Adrenal gland (tissue), 12 donors: Measurements from ENCODE around the gene LOXL1. TPM values are rescaled to one million over a fixed set of nuclear protein-coding genes. Genes with fewer than 3 reads are reported as not detected.

Experiments
- DNase-seq, 7 donors: peaks; one replicate each; pipeline ENCODE4 v3.0.0-alpha.2; 2019 to 2020
- H3K27ac ChIP-seq, 5 donors: fragments of 200-600 bp; sonication (generic) in 4 of 5; 1 replicate in 3 of 5; 2 replicates in 2 of 5; pipeline versions ENCODE4 v1.5.1 to v1.8.0; 2016 to 2020; ENCODE audit warnings: mild to moderate bottlenecking in 1 of 5
- H3K27me3 ChIP-seq: fragments of 200-600 bp; 2 replicates; pipeline ENCODE4 v1.8.0; 2021
- H3K36me3 ChIP-seq, 2 donors: fragments of 200-600 bp; replicated peaks in 1 of 2; 1 replicate in 1 of 2; 2 replicates in 1 of 2; pipeline versions ENCODE4 v1.5.1 to v1.8.0; 2018 to 2022
- H3K4me1 ChIP-seq, 2 donors: fragments of 200-600 bp; replicated peaks in 1 of 2; 1 replicate in 1 of 2; 2 replicates in 1 of 2; pipeline versions ENCODE4 v1.5.1 to v1.8.0; 2018 to 2021
- H3K4me3 ChIP-seq, 4 donors: fragments of 200-600 bp; sonication (generic) in 3 of 4; one replicate each; pipeline ENCODE4 v1.5.1; 2016 to 2018
- H3K9me3 ChIP-seq, 3 donors: fragments of 200-600 bp; sonication (generic) in 1 of 3; replicated peaks in 1 of 3; 1 replicate in 2 of 3; 2 replicates in 1 of 3; pipeline versions ENCODE4 v1.5.1 to v1.8.0; 2016 to 2021
- POLR2A ChIP-seq, 2 donors: fragments of 450-650 bp; IDR thresholded peaks; one replicate each; pipeline ENCODE4 v1.6.1; 2017; ENCODE audit warnings: antibody characterized with exemption in 2 of 2, mild to moderate bottlenecking in 2 of 2, moderate library complexity in 1 of 2
- WGBS, 4 donors: extraction: QIAGEN DNeasy Blood & Tissue Kit in 2 of 4; methylation state at CpG; one replicate each; pipeline versions ENCODE4 v1.1.5 to v1.1.7; 2013 to 2017; 5-methylcytosine and 5-hydroxymethylcytosine counted together
- intact Hi-C, 2 donors: fragments of 100-400 bp; cut with DNase I; formaldehyde crosslinking; loops; one replicate each; pipeline versions ENCODE4 v1.14.1 to v1.15.0; 2022 to 2023
- polyA plus RNA-seq, 3 donors: library from polyadenylated mRNA; stranded (reverse); fragments of 200-250 nt in 2 of 3; fragments of 350-450 nt in 1 of 3; fragmentation: Illumina TruSeq in 1 of 3; extraction: RNeasy Lipid Tissue Mini Kit (QIAGEN cat#74804) in 1 of 3; gene quantifications; one replicate each; pipeline ENCODE4 v1.2.3, GENCODE V29; 2013 to 2014
- total RNA-seq, 9 donors: library from RNA; depleted of rRNA in 4 of 9; stranded (reverse); fragments of >200 nt in 4 of 9; fragments of 120-200 nt in 1 of 9; fragmentation: NEBNext Ultra II Directional in 1 of 9; extraction: Animal tissue kit (Norgen Biotek cat#: 25700) in 1 of 9; gene quantifications; one replicate each; pipeline versions ENCODE4 v1.1.0 to v1.2.4, GENCODE V29; 2013 to 2023
- TF ChIP-seq, protein P1 (sequence below), 6 experiments: fragments of 450-650 bp in 4 of 6; fragments of 200-600 bp in 2 of 6; sonication (generic) in 1 of 6; IDR thresholded peaks; 1 replicate in 5 of 6; 2 replicates in 1 of 6; pipeline versions ENCODE4 v1.5.1 to v1.8.0; 2016 to 2021; ENCODE audit warnings: antibody characterized with exemption in 6 of 6, mild to moderate bottlenecking in 2 of 6, moderate library complexity in 1 of 6
- donor health status: healthy with polysubstance abuse.
- donor health status: Bipolar disorder and iron deficiency.
- donor health status: DM: yes; HTN: yes; CAD: no.
- donor health status: DM: no; HTN: no; CAD: no.
- donor health status: DM: no; HTN: no; CAD: no.
- donor health status: DM: yes; HTN: yes; CAD: no.

LOXL1 gene
- total and polyA plus RNA-seq, 12 donors, result 5.3 to 58.0 (median 10.9) TPM

DNA sequence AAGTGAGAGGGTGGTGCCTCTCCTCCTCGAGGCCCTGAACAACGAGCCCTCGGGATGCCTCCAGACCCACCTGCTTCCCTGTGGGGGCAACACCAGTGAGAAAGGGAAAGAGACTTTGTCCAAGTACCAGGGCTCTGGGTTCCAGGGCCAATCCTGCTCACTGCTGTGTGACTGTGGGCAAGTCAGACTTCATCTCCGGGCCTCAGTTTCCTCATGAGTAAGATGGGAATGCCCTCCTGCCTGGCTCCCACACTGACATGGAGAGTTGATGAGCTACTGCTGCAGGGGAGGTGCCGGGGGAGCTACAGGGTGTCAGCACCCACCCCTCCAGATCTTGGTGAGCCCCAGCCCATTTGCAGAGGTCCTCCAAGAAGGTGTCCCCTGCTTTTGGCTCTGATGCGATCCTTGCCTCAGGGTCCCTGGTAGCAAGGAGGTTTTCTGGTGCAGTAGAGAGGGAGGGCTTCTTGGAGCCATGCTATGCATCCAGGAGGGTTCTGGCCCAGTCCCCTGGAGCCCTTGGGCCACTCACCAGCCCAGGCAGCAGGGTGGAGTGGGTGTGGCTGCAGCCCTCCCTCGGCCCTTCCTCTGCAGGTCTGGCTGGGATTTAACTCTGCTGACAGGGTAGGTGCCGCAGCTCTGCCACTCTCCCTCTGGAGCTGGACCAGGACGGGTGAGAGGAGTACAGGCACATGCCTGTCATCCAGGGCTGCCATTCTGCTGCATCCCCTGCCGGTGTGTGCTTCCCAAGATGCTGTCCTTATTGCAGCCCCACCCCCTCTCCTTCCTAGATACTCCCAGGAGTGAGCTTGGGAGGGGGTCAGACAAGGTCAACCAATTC is 26.9 kb downstream of the LOXL1 start:
- no peak for DNase-seq
- Histone ChIP-seq H3K4me1 (peaks cover 17 to 20% of the 10 kb centered on the region in 2 donors), H3K27ac (peak overlapping the region in 2 of 5 donors; percentile 93 to 94), H3K4me3 (no peak overlapping the region), H3K9me3 (no peaks in the 10 kb centered on the region), H3K27me3 (no peaks in the 10 kb centered on the region), H3K36me3 (peaks cover 0 to 3% of the 10 kb centered on the region in 2 donors)
- intact Hi-C loops, result no loop called here
- no peak for TF ChIP-seq POLR2A (IDR thresholded peaks at IDR 0.05)
- TF ChIP-seq, protein P1, sequence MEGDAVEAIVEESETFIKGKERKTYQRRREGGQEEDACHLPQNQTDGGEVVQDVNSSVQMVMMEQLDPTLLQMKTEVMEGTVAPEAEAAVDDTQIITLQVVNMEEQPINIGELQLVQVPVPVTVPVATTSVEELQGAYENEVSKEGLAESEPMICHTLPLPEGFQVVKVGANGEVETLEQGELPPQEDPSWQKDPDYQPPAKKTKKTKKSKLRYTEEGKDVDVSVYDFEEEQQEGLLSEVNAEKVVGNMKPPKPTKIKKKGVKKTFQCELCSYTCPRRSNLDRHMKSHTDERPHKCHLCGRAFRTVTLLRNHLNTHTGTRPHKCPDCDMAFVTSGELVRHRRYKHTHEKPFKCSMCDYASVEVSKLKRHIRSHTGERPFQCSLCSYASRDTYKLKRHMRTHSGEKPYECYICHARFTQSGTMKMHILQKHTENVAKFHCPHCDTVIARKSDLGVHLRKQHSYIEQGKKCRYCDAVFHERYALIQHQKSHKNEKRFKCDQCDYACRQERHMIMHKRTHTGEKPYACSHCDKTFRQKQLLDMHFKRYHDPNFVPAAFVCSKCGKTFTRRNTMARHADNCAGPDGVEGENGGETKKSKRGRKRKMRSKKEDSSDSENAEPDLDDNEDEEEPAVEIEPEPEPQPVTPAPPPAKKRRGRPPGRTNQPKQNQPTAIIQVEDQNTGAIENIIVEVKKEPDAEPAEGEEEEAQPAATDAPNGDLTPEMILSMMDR (IDR thresholded peaks at IDR 0.05), result no peak
- WGBS, 4 donors, result 81 to 93% (median 88%) methylated on average over 7 to 10 of the region's 10 CpGs

DNA sequence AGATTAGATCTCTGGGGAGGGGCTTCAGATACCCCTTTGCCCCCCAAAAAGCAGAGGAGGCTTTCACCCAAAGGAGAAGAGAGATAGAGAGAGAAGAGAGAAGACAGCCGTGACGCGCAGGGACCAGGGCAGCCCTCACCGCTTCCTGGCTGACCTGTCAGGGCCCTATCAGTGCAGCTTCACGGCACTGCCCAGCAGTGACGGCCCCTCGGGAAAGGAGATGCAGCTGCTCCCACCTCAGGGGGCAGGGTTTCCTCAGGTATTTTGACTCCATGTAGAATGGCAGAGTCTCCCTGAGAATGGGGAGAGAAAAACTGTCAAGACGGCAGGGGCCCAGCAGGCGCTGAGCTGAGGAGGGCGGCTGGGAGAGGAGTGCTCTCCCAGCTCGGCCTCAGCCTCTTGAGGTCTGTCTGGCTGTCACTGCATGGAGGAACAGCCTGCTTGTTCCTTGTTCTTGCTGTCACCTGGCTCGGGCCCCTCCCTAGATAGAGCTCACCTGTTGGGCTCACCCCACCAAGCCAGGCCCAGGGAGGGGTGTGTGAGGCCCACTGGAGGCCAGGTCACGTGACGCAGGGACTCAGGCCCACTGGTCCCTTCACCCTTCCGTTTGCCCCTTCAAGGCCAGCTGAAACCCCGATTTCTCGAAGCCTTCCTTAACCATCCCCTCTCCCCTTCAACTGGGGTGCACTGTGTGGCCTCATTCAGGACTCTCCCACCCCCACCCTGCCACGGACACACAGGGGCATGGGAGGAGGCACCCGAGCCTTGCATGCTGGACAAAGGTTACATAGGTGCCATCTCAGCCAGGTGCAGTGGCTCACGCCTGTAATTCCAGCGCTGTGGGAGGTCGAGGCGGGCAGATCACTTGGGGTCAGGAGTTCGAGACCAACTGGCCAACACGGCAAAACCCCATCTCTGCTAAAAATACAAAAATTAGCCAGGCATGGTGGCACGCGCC is 28.2 kb downstream of the LOXL1 start:
- Histone ChIP-seq H3K27ac (no peak overlapping the region), H3K4me3 (no peak overlapping the region), H3K4me1 (peaks cover 17 to 20% of the 10 kb centered on the region in 2 donors), H3K9me3 (no peaks in the 10 kb centered on the region), H3K36me3 (peaks cover 0 to 2% of the 10 kb centered on the region in 2 donors), H3K27me3 (no peaks in the 10 kb centered on the region)
- intact Hi-C loops, result no loop called here
- 88 to 91% (median 90%) methylated on average over 16 to 27 of the region's 27 CpGs for WGBS, 4 donors
- no peak for TF ChIP-seq POLR2A (IDR thresholded peaks at IDR 0.05)
- TF ChIP-seq, protein P1 (IDR thresholded peaks at IDR 0.05), result no peak
- DNase-seq, result no peak

DNA sequence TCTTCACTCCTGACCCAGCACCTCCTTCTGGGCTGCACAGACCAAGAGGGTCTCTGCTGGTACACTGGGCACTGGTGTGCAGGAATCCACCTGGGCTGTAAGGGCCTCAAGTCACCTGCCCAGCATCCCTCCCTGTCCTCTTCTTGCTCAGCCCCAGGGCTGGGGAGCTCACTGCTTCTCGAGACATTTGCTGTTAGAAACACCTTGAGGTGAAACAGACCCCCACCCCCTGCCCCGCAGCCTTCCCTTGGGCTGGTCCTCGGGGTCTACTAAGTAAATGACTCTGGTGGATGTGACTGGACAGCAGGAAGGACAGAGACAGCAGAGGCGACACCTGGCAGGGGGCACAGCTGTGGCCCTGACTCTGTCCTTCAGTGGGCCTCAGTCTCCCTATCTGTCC is 29.1 kb downstream of the LOXL1 start:
- intact Hi-C loops, result no loop called here
- 87 to 100% (median 91%) methylated on average over 1 to 4 of the region's 4 CpGs for WGBS, 4 donors
- TF ChIP-seq, protein P1 (IDR thresholded peaks at IDR 0.05), result no peak
- no peak for TF ChIP-seq POLR2A (IDR thresholded peaks at IDR 0.05)
- no peak for DNase-seq
- Histone ChIP-seq H3K4me3 (no peak overlapping the region), H3K4me1 (peaks cover 17 to 20% of the 10 kb centered on the region in 2 donors), H3K27ac (no peak overlapping the region), H3K9me3 (no peaks in the 10 kb centered on the region), H3K36me3 (no peaks in the 10 kb centered on the region), H3K27me3 (no peaks in the 10 kb centered on the region)
